ENCODE data around the gene NCEH1.
"Not testable (repeated sequence)": the region's sequence is repeated elsewhere in the genome, so short reads cannot be mapped to it uniquely, and the experiment has no call there.

NCEH1 gene

DNA sequence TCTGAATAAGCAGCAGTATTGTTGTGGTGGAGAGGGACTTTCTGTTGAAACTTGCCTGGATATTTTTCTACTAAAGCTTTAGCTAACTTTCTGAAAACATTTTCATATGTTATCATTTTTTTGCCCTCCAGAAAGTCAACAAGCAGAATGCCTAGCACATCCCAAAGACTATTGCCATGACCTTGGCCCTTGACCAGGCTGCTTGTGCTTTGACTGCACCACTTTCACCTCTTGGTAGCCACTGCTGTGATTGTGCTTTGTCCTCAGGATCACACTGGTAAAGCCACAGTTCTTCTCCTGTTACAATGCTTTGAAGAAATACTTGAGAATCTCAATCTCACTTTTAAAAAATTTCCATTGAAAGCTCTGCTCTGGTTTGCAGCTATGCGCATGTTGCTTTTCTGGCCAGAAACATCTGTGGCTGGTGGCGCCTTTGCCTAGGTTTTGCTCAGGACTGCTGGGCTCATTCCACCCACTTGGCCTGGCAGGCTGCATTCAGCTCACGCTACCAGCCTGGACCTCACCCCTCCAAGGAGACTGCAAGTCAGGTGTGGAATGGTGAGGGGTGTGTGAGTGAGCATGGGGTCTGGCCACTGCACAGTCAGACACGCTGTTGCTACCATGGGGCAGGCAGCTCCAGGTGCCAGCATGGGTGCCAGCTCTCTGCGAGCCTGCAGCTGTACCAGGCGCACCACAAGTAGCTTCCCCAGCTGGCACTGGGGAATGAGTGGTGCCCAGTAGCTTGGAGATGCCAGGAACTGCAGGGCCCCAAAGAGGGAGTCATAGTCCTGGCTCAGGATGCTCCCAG is 97.8 kb downstream of the NCEH1 start:
- DNase-seq (ENCODE audit: low spot score) = no peak

DNA sequence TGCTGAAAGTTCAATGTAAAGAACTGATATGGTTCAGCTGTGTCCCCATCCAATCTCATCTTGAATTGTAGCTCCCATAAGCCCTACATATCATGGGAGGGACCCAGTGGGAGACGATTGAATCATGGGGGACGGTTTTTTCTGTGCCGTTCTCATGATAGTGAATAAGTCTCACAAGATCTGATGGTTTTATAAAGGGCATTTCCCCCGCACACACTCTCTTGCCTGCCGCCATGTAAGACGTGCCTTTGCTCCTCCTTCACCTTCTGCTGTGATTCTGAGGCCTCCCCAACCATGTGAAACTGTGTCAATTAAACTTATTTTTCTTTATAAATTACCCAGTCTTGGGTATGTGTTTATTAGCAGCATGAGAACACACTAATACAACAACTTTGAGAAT is 101.1 kb downstream of the NCEH1 start:
- DNase-seq (ENCODE audit: low spot score) = no peak

DNA sequence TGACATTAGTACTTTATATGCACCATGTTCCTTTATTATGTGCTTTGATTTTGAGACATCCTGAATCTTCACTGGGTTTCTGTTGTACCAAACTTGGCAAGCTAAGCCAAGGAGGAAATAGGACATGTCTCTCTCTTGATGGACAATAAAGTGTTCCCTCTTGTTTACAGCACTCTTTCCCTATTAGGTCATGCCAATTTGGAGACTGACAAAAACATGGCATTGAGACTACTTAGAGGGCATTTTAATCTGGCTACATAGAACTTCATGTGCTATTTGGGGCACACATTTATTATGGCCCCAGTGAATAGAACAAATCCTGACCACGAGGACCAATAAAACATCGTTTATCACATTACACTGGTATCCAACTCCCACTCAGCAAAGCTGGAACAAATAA is 102.3 kb downstream of the NCEH1 start:
- DNase-seq (ENCODE audit: low spot score) = no peak

DNA sequence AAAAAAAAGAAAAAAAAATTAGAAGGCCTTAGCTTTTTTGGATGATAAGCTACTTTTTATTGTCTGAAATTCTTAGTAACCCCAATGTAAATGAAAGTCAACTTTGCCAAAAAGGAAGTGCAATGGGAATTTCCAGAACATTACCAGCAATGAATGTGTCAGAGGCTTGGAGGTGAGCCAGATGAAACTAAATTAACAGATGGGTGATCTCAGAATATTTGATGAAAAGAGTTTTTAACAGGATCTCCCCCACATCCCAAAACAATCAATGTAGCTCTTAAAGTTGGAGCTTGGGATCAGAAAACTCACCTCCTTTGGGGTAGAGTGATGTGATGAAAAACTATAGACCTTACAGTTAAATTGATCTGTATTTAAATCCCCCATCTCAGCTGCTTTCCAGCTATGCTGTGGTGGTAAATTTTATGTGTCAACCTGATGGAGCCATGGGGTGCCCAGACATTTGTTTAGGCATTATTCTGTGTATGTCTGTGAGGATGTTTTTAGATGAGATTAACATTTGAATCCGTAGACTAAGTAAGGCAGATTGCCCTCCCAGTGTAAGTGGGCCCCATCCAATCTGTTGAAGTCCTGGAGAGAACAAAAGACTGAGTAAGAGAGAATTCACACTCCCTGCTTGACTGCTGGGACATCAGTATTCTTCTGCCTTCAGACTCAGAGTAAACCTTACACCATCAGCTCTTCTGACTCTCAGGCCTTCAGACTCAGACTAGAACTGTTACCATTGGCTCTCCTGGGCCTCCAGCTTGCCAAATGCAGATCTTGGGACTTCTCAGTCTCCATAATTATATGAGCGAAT is 103.4 kb downstream of the NCEH1 start:
- DNase-seq (ENCODE audit: low spot score) = no peak

GRCh38 chr3:172606021-172606420 is 104.8 kb downstream of the NCEH1 start:
- DNase-seq (ENCODE audit: low spot score) = no peak

DNA sequence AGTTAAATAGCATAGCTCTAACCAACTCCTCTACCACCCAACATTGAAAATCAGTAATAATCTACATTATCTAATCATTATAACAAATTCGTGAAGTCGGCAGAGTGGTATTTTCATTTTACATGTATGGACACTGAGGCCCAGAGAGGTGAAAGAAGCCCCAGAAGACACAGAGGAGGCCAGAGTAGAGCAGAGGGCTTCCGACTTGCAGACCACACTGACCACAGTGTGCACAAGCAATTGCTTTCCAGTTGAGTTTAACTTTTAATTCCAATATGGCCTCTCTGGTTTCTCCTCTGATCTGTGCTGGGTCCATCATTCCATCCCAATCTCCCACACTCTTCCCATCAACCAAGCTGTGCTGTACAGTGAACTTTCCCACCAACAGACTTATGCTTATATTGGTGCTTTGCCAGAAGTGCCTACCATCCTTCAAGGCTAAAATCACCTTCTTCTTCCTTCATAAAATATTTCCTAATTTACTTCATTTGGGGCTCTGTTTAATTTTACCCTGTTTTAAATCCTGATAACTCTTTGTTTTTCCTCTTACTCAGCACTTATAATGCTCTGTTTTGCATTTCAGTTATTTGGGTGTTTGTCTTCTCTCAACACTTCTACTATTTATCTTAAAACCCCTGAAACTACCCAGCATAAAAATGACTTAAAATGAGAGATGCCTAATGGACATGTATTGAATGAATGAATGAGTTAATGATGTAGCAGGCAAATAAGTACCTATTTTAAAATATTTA is 105.8 kb downstream of the NCEH1 start:
- DNase-seq (ENCODE audit: low spot score) = no peak

GRCh38 chr3:172601066-172601832 is 109.6 kb downstream of the NCEH1 start:
- DNase-seq (ENCODE audit: low spot score) = no peak

DNA sequence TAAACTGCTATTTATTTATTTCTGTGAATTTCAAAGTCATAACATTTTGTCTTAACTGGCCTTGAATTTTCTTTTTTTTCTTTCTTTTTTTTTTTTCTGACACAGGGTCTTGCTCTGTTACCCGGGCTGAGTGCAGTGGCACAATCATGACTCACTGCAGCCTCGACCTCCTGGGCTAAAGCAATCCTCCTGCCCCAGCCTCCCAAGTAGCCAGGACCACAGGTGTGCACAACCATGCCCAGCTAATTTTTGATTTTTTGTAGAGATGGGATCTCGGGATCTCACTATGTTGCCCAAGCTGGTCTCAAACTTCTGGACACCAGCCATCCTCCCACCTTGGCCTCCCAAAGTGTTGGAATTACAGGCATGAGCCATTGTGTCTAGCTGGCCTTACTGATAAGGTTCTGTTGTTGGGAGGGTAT is 110.2 kb downstream of the NCEH1 start:
- DNase-seq (ENCODE audit: low spot score) = no peak

DNA sequence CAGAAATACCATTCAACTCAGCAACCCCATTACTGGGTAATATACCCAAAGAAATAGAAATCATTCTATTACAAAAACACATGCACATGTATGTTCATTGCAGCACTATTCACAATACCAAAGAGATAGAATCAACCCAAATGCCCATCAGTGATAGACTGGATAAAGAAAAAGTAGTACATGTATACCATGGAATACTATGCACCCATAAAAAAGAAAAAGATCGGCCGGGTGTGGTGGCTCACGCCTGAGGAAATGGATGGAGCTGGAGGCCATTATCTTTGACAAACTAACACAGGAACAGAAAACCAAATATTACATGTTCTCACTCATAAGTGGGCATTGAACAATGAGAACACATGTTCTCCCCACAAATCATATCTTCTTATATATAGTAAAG is 112.0 kb downstream of the NCEH1 start:
- no peak for DNase-seq (ENCODE audit: low spot score)

DNA sequence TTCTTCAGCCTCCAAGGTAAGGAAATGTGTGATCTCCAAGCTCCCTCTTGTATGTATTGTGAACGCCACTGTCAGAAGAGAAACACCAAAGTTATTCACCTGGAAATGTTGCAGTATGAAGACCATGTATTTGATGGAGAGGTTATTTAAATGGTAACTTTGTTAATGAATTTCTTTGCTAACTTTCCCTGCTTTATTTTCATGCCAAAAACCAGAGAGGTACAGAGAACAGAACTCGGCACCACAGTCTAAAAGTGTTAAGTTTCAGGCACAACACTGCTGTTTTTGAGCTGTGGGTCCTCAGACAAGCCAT is 114.5 kb downstream of the NCEH1 start:
- no peak for DNase-seq (ENCODE audit: low spot score)

GRCh38 chr3:172595664-172596393 is 115.0 kb downstream of the NCEH1 start:
- peak; percentile 76 for DNase-seq (ENCODE audit: low spot score)

DNA sequence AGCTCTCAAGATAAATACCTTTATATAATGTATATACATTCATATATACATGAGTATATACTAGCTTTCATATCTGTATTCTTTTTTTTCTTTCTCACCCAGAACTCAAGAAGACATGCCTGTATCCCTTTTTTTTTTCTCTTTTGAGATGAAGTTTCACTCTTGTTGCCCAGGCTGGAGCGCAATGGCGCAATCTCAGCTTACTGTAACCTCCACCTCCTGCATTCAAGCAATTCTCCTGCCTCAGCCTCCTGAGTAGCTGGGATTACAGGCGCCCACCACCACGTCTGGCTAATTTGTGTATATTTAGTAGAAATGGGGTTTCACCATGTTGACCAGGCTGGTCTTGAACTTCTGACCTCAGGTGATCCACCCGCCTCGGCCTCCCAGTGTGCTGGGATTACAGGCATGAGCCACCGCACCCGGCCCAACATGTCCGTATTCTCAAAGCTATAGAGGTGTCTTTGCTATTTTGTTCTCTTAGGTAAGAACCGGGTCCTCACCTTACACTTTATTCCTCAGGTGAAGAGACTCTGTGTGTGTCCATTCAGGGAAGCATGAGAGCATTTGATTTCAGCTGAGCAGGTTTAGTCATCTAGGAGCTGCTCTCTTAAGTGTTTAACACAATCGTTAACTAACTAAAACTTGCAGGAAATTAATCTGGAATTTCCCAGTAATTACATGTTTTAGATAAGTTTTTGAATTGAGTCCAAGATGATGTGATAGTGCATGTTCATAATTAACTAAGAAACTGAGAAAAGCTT is 115.8 kb downstream of the NCEH1 start:
- not testable (repeated sequence) for DNase-seq (ENCODE audit: low spot score)

GRCh38 chr3:172592898-172593669 is 117.8 kb downstream of the NCEH1 start:
- DNase-seq (ENCODE audit: low spot score) = no peak

DNA sequence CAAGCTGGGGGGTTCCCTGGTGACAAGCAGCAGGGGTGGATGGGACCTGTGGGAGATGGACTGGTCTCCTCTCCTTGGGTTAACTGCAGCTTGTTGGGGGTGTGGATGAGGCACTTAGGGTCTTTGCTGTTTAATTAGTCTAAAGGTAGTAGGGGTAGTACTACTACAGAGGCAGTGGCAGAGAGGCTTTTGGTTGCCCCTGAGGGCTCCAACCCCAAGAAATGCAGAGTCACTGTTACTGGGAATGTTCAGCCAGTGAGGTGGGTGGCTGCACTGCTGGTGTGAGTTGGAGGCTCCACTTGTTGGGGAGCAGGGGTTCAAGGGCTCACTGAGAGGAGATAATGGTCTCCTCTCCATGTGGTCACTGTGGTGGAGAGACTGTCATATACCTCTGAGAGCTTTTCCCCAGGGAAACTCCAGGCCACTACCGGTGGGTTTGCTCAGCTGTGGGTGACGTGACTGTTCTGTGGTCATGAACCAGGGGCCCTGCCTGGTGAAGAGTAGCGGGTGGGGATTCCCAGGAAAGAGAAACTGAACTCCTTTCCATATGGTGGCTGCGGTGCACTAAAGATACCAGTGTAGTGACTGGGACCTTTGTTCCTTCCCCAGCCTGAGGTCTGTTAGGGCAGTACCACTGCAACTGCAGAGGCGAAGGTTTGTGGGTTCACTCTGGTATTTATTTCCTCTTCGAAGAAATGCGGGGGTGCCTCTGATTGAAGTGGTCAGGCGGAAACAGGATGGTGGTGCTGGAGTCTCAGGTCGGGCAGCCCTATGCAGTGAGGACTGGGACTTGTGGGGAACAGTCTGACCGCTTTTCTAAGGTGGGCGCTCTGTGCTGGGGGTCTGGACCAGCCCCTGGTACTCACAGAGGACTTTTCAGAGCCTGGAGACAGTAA is 118.7 kb downstream of the NCEH1 start:
- DNase-seq (ENCODE audit: low spot score) = peak; percentile 65

- DNase-seq (ENCODE audit: low spot score) = no peak
These were observed 119.7 kb downstream of the NCEH1 start for GRCh38 chr3:172591125-172591605.

- no peak for DNase-seq (ENCODE audit: low spot score)
These were observed 124.4 kb downstream of the NCEH1 start for GRCh38 chr3:172586436-172586835.

- no peak for DNase-seq (ENCODE audit: low spot score)
These were observed 124.9 kb downstream of the NCEH1 start for GRCh38 chr3:172585954-172586353.

DNA sequence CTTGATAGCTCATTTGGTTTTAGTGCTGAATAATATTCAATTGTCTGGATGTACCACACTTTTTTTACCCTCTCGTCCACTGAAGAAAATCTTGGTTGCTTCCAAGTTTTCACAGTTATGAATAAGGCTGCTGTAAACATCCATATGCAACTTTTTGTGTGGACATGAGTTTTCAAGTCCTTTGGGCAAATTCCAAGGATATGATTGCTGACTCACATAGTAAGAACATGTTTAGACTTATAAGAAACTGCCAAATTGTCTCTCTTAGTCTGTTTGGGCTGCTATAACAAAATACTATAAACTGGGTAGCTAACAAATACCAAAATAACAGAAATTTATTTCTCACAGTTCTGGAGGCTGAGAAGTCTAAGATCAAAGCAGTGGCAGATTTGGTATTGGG is 128.2 kb downstream of the NCEH1 start:
- DNase-seq (ENCODE audit: low spot score) = no peak

- no peak for DNase-seq (ENCODE audit: low spot score)
These were observed 129.1 kb downstream of the NCEH1 start for GRCh38 chr3:172581757-172582166.
